Peyer's patch (tissue), 4 donors: ENCODE results near the gene SLC24A4. TPM values are rescaled to one million over a fixed set of nuclear protein-coding genes. Genes with fewer than 3 reads are reported as not detected.

Experiments
- DNase-seq, 3 donors: peaks; one replicate each; pipeline ENCODE4 v3.0.0-alpha.2; 2017 to 2019
- H3K27ac ChIP-seq, 4 donors: fragments of 200-600 bp; sonication (generic); one replicate each; pipeline ENCODE4 v1.5.1; 2016 to 2019
- H3K27me3 ChIP-seq, 2 donors: fragments of 200-600 bp; sonication (generic); one replicate each; pipeline ENCODE4 v1.5.1; 2019
- H3K36me3 ChIP-seq, 3 donors: fragments of 200-600 bp; sonication (generic); one replicate each; pipeline ENCODE4 v1.5.1; 2016 to 2019
- H3K4me1 ChIP-seq, 4 donors: fragments of 200-600 bp; sonication (generic); one replicate each; pipeline ENCODE4 v1.5.1; 2016 to 2019
- H3K4me3 ChIP-seq, 4 donors: fragments of 200-600 bp; sonication (generic); 1 replicate in 3 of 4; 2 replicates in 1 of 4; pipeline ENCODE4 v1.5.1; 2016 to 2019; ENCODE audit warnings: mild to moderate bottlenecking in 1 of 4
- H3K9me3 ChIP-seq, 4 donors: fragments of 200-600 bp; sonication (generic); one replicate each; pipeline ENCODE4 v1.5.1; 2016 to 2019; ENCODE audit warnings: mild to moderate bottlenecking in 1 of 4
- POLR2A ChIP-seq, 2 donors: fragments of 450-650 bp; IDR thresholded peaks; one replicate each; pipeline ENCODE4 v1.5.1; 2017; ENCODE audit warnings: antibody characterized with exemption in 2 of 2, mild to moderate bottlenecking in 2 of 2, moderate library complexity in 2 of 2
- total RNA-seq, 4 donors: library from RNA; depleted of rRNA; stranded (reverse); fragments of >200 nt; gene quantifications; one replicate each; pipeline ENCODE4 v1.1.0, GENCODE V29; 2016
- TF ChIP-seq, protein P1 (sequence below), 6 experiments: fragments of 450-650 bp in 4 of 6; fragments of 200-600 bp in 2 of 6; sonication (generic) in 1 of 6; IDR thresholded peaks; one replicate each; pipeline ENCODE4 v1.5.1; 2017 to 2019; ENCODE audit warnings: antibody characterized with exemption in 6 of 6, mild to moderate bottlenecking in 3 of 6, moderate library complexity in 1 of 6

SLC24A4 gene
- total RNA-seq, 4 donors from 2014 or later, result 0.18 to 1.7 (median 0.54) TPM; not detected in 1

DNA sequence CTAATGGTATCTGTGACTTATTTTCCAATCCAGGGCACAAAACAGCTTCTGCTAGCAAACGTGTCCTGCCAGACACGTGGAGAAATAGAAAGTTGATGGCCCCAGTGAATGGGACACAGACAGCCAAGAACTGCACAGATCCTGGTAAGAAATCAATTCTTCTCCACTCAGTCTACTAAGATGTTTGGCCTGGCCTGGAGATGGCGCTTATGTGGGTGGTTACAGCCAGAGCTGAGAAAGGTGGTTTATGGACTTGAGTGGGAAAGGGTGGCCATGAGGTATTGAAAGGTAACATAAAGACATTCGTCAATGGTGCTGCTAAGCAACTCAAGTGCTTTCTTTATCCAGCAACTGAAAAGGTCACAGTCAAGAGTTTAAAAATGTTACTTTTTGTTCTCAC lies 2.9 kb downstream of the SLC24A4 start:
- no peak for DNase-seq
- TF ChIP-seq, protein P1, sequence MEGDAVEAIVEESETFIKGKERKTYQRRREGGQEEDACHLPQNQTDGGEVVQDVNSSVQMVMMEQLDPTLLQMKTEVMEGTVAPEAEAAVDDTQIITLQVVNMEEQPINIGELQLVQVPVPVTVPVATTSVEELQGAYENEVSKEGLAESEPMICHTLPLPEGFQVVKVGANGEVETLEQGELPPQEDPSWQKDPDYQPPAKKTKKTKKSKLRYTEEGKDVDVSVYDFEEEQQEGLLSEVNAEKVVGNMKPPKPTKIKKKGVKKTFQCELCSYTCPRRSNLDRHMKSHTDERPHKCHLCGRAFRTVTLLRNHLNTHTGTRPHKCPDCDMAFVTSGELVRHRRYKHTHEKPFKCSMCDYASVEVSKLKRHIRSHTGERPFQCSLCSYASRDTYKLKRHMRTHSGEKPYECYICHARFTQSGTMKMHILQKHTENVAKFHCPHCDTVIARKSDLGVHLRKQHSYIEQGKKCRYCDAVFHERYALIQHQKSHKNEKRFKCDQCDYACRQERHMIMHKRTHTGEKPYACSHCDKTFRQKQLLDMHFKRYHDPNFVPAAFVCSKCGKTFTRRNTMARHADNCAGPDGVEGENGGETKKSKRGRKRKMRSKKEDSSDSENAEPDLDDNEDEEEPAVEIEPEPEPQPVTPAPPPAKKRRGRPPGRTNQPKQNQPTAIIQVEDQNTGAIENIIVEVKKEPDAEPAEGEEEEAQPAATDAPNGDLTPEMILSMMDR (IDR thresholded peaks at IDR 0.05), result no peak
- TF ChIP-seq POLR2A (IDR thresholded peaks at IDR 0.05), result no peak
- peaks cover 0 to 14% of the 10 kb centered on the region in 2 donors for H3K27me3 ChIP-seq

DNA sequence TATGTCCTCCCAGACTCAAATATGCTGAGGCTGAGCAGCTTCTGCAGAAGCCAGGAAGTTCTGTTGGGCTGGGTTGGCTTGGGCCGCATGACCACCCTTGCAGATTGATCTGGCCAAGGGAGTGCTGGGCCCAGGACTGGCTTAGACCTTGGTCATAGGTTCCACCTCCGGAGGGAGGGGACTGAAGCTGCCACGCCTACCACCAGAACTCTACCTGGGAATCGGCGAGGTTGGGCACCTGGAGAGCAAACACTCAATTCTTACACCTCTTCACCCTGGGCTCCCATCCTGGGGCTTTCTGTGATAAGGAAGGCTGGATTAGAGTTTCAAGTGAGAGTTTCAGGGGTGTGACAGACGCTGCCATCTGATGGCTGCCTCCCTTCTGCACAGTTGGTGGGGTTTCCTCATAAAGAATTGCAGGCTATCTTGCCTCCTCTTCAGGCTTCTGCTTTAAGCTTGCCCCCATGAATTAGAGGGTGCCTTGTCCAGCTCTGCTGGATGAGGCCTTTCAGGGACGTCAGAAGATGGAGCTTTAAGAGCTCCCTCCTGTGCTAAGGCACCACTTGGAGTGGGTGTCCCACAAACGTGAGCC lies 5.8 kb downstream of the SLC24A4 start:
- Histone ChIP-seq H3K4me1 (peaks cover 0 to 7% (median 0%) of the 10 kb centered on the region in 4 donors), H3K27ac (no peak overlapping the region), H3K36me3 (no peaks in the 10 kb centered on the region), H3K9me3 (no peaks in the 10 kb centered on the region), H3K27me3 (peaks cover 0 to 5% of the 10 kb centered on the region in 2 donors), H3K4me3 (no peak overlapping the region)
- TF ChIP-seq, protein P1 (IDR thresholded peaks at IDR 0.05), result no peak
- TF ChIP-seq POLR2A (IDR thresholded peaks at IDR 0.05), result no peak
- no peak for DNase-seq

More for the DNA sequence above, 2.9 kb downstream of the SLC24A4 start:
- no peak overlapping the region for H3K4me3 ChIP-seq
- H3K27ac ChIP-seq, result no peak overlapping the region
- no peaks in the 10 kb centered on the region for H3K36me3 ChIP-seq
- H3K4me1 ChIP-seq, result peaks cover 0 to 19% (median 0%) of the 10 kb centered on the region in 4 donors
- no peaks in the 10 kb centered on the region for H3K9me3 ChIP-seq

DNA sequence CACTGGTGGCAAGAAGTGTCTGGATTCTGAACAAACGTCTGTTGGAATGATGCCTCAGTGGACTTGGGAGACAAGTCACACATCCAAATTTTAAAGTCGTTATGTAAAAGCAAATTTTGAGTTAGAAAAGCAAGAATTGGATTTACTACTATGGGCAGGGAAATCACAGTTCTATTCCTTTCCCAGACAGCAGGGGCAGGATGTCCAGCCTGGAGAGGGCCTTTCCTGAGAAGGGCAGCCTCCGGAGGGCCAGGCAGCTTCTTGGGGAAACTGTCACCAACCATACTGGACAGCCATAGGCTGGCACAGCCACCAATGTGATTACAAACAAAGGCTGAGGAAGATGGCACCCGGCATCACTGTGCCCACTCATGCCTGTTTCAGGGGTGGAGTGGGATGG lies 11.1 kb downstream of the SLC24A4 start:
- DNase-seq, result no peak
- TF ChIP-seq, protein P1 (IDR thresholded peaks at IDR 0.05), result no peak
- no peak for TF ChIP-seq POLR2A (IDR thresholded peaks at IDR 0.05)

DNA sequence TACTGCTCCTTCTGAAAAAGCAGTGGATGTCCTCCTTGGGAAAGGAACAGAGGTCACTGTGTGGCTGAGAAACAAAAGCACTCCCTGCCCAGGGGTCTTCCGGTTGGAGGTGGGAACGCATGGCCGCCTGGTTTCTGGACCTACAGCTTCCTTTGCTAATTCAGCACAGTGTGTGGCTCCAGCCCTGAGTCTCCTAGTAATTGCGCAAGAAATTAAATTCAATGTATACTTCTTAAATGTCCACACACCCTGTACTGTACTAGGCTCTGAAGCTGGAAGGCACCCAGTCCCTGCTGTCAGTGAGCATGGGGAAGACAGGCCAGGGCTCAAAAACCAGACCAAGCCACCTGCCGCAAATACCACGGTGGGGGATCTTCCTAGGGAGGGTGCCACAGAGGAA lies 13.4 kb downstream of the SLC24A4 start:
- Histone ChIP-seq H3K27me3 (no peaks in the 10 kb centered on the region), H3K4me1 (no peaks in the 10 kb centered on the region), H3K27ac (no peak overlapping the region), H3K36me3 (no peaks in the 10 kb centered on the region), H3K4me3 (no peak overlapping the region), H3K9me3 (no peaks in the 10 kb centered on the region)
- DNase-seq, result no peak
- TF ChIP-seq POLR2A (IDR thresholded peaks at IDR 0.05), result no peak
- TF ChIP-seq, protein P1 (IDR thresholded peaks at IDR 0.05), result no peak

More for the DNA sequence above, 11.1 kb downstream of the SLC24A4 start:
- Histone ChIP-seq H3K9me3 (no peaks in the 10 kb centered on the region), H3K36me3 (no peaks in the 10 kb centered on the region), H3K27me3 (no peaks in the 10 kb centered on the region), H3K4me3 (no peak overlapping the region), H3K4me1 (no peaks in the 10 kb centered on the region), H3K27ac (no peak overlapping the region)

DNA sequence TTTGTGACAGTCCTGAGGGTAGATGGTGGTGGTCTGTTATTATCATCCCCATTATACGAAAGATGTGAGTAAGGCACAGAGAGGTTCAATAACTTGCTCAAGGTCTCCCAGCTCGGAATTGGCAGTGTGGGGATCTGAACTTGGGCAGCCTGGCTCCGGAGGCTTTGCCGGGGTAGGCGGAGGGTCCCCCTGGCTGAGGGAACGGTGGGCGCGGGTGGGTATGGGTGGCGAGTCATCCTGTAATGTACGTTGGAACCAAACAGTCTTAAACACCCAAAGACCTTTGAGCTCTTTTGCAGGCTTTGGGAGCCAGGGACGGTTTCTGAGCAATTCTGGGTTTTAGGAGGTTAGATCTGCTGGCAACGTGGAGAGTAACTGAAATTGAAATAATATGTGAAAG lies 16.5 kb downstream of the SLC24A4 start:
- TF ChIP-seq POLR2A (IDR thresholded peaks at IDR 0.05), result no peak
- TF ChIP-seq, protein P1 (IDR thresholded peaks at IDR 0.05), result no peak
- no peaks in the 10 kb centered on the region for H3K9me3 ChIP-seq

More for the DNA sequence above, 16.5 kb downstream of the SLC24A4 start:
- Histone ChIP-seq H3K4me1 (no peaks in the 10 kb centered on the region), H3K27me3 (no peaks in the 10 kb centered on the region), H3K4me3 (no peak overlapping the region), H3K27ac (no peak overlapping the region), H3K36me3 (no peaks in the 10 kb centered on the region)
- no peak for DNase-seq
